D721Med (cell line): ENCODE results near the gene RBM19.

Source experiments
- DNase-seq: peaks from one replicate; pipeline ENCODE4 v3.0.0; 2011; ENCODE audit warnings: low spot score; ENCODE audit not compliant: insufficient read length
- FAIRE-seq: peaks from 2 replicates; lab custom pipeline; 2011; peaks lifted over from hg19 to GRCh38; lab: Jason Lieb, UNC
- TF ChIP-seq, protein P1 (sequence below): IDR thresholded peaks from 2 replicates; pipeline ENCODE4 v1.5.1; 2012; ENCODE audit warnings: mild to moderate bottlenecking, control low read depth; ENCODE audit not compliant: insufficient read depth; ENCODE audit errors: missing control alignments

Gene RBM19

DNA sequence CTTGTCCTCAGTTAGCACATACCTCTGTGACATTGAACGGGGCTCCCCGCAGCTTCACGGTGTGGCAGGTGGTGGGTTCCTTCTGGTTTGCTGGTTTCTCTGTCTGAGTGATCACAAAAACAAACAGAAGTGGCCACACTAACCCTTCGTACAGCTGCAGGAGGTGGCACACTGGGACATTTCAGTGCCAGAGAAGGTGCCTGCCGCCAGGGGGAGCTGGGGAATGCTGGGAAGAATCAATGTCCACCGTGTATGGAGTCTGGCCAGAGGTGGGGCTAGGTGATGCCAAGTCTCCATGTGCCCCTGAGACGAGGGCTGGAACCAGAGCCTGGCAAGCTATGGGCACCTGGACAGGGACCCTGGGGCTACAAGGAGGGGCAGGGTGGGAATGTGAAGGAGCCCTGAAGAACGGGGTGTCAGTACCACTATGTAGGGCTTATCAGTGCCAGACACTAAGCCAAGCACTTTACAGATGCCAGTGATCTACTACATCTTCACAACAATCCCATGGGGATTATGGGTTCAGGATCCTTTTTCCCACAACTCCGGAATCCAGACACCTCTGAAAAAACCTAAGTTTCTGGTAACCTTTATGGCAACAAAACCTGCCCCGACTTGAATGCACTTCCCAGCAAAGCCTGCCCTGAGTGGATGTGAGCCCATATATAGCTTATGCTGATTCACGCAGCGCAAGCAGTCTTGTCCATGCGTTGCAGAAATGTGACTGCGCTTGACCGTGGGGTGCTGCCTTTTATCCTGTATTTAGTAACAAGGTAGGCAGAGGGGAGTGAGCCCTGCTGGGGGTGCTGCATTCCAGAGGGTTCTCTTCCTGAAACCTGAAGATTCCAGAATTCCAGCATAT lies 10.8 kb downstream of the RBM19 start:
- DNase-seq (no peak), FAIRE-seq (no peak)
- TF ChIP-seq, protein P1, sequence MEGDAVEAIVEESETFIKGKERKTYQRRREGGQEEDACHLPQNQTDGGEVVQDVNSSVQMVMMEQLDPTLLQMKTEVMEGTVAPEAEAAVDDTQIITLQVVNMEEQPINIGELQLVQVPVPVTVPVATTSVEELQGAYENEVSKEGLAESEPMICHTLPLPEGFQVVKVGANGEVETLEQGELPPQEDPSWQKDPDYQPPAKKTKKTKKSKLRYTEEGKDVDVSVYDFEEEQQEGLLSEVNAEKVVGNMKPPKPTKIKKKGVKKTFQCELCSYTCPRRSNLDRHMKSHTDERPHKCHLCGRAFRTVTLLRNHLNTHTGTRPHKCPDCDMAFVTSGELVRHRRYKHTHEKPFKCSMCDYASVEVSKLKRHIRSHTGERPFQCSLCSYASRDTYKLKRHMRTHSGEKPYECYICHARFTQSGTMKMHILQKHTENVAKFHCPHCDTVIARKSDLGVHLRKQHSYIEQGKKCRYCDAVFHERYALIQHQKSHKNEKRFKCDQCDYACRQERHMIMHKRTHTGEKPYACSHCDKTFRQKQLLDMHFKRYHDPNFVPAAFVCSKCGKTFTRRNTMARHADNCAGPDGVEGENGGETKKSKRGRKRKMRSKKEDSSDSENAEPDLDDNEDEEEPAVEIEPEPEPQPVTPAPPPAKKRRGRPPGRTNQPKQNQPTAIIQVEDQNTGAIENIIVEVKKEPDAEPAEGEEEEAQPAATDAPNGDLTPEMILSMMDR = peak; percentile 27

DNA sequence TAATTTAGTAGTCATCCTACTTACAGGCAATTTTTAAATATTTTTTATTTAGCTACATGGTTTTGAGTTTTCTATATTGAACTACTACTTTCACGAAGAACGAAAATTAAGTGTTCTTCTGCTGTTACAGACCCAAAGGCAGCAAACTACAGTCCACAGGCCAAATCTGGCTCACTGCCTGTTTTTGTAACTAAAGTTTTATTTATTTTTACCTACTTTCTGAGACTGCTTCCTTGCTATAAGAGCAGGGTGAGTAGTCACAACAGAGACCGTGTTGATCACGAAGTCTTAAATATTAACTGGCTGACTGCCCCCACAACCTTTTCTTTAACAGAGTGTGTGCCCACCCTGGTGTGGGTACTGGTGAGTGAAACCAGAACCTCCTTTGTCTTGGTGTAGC lies 11.6 kb downstream of the RBM19 start:
- DNase-seq = no peak
- TF ChIP-seq, protein P1 = no peak
- no peak for FAIRE-seq

DNA sequence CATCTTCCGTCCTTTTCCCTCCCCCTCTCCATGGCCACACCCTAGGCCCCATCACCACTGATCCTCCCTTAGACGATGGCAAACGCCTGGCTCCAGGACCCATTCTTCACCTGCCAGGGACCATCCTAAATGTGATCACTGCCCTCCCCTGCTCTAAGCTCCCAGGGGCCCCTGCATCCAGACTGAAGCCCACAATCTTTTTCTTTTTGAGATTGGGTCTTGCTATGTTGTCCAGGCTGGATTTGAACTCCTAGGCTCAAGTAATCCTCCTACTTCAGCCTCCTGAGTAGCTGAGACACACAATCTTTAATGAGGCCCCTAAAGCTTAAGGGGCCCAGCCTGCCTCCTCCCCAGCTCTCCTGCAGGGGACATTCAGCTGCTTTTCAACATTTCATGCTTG lies 15.3 kb downstream of the RBM19 start:
- FAIRE-seq = no peak
- DNase-seq = no peak
- TF ChIP-seq, protein P1 = no peak

DNA sequence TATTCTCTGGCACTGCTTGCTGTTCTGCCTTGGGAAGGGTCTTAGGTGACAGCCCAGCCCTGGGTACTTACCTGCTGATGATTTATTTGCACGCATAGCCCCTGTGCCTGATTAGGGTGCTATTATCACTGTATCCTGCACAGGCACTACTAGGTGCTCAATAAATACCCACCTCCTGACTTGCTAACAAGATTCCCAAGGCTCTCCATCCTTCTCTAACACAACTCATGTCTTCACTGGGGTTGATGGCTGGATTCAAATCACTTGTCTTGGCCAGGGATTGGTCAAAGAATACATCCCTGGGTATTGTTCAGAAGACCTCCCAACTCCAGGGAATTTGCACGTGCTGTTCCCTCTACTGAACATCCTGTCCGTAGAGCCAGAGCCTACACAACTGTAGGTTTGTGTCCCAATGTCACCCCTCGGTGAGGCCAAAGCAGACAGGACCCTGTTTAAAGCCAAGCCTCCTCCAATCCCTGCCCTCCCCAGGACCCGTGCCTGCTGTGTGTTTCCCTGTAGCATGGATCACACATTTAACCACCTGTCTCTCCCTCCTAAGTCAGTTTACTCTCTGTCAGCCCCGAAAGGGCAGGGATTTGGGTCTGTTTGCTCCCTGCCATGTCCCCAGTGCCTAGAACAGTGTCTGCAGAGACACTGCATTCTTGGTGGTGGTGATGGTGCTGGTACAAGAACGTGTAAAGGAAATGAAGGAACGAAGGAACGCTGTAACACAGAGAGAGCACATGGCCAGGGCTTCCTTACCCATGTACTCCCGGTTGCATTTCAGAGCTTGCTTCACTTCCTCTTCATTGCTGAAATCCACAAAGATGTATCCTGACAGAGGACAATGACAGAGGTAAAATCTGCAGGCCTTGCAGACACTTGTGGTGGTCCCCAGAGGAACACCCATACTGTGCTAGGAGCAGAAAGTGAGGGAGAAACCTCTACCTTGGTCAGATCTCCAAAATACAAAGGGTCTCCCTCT lies 16.5 kb downstream of the RBM19 start:
- DNase-seq = no peak
- no peak for FAIRE-seq
- TF ChIP-seq, protein P1 = no peak

DNA sequence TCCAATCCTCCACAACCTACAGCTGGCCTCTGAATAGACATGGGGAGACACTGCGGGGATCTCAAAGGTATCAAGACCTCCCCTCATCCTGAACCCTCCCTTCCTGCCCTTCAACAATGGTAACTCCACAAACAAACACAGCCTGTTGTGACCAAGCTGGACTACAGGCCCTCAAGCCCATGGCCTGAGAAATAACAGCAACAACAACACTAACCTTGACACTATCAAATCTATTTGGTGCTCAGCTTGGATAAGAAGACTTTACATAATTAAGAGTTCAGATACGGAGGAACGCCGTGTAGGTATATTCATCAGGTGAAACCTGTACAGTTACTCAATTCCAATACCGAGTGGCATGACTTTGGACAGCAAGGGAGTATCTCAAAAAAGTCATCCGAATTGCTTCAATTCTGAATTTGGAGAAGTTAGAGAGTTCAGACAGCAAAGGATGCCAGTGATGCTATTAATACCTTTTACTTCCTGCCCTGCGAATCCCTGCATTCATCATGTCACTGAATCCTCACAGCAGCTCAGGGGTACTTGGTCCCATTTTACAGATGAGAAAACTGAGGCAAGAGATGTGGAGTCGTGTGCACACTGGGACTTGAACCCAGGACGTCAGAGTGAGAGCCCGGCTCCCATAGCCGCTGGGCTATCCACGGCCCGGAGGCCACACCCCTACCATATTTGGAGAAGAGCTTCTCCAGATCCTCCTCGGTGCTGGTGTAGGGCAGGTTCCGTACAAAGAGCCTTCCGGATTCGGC lies 17.8 kb downstream of the RBM19 start:
- FAIRE-seq = no peak
- no peak for DNase-seq
- TF ChIP-seq, protein P1 = no peak

DNA sequence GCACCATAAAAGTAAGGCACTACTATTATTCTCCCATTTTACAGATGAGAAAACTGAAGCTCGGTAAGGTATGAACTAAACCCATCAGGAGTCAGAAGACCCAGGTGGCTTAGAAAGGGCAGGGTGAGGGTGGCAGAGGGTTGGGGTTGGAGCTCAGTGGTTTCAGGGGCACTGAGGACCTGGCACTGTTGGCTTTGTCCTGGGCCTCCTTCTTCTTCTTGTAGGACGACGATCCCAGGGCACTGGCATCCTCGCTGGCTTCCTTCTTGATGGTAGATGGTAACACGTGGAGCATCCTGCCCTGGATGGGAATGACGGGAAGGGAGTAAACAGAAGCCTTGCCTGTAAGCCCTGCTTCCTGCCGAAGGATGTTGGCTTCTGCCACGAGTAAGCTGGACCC lies 19.9 kb downstream of the RBM19 start:
- FAIRE-seq (no peak), DNase-seq (no peak)
- TF ChIP-seq, protein P1 = no peak
